T follicular helper cell (primary cell): ENCODE data around the gene LMX1B.
"Not testable (repeated sequence)": the region's sequence is repeated elsewhere in the genome, so short reads cannot be mapped to it uniquely, and the experiment has no call there.

Source experiments
- DNase-seq: peaks from one replicate; pipeline ENCODE4 v3.0.0-alpha.2; 2020; ENCODE audit warnings: low read depth
- total RNA-seq, 2 experiments: gene quantifications; one replicate each; lab custom pipeline; 2026; lab: John Stamatoyannopoulos, UW

The LMX1B gene
- 0 to 0.06 reads per million in 2 experiments for total RNA-seq

- DNase-seq = no peak
Observed at GRCh38 chr9:126613651-126614050, at the start of gene LMX1B. Gene LMX1B, plus strand, starts transcription at chr9:126613928. Its CDS starts 522 bp downstream, at chr9:126614450.

DNA sequence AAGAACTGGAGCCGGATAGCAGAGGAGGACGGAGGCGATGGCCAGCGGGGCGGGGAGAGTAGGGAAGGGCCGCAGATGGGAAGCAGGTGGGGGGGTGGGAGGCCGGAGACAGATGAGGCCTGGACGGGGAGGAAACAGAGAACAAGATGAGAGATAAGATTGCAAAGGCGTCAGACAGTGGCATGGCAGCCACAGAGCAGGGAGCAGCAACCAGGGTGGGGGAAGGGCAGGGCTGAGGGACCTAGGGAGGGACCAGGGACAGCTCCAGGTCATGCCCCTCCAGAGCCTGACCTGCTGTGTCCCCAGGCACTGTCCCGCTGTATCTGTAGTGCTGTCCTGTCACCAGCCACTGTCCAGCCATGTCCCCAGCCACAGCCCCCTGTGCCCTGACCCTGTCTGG is 49.6 kb upstream of the LMX1B start:
- DNase-seq = no peak

- DNase-seq = no peak
Observed at GRCh38 chr9:126564716-126565115, 49.0 kb upstream of the LMX1B start.

DNA sequence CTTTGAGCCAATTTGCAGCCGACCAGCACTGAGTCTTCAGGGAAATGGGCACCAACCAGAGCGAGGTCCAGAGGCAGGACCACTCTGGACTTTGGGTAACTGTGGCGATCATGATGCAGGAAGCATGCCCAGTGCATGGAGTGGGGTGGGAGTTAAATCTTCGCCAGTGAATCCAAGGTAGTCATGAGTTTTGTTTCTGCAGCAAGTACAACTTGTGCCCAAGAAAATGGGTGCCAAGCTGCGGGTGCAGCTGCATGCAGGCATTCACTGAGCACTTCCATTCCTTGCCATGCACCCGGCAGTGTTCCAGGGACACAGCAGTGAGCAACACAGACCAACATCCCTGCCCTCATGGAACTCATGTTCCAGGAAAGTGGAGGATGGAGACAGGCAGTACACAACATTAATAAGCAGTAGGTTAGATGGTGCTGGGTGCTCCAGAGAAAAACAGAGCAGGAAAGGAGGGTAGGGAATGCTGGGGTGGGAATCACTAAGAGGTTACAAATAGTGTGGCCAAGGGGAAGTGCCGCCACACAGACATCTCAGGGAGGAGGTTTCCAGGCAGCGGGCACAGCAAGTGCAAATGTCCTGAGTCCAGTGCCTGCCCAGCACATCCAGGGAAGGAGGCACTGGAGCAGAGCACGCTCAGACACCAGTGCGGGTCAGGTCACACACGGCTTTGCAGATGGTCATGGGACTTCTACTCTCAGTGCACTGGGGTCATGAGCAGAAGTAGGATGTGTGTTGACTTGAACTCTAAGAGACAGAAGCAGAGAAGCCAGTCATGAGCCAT is 48.2 kb upstream of the LMX1B start:
- DNase-seq = no peak

DNA sequence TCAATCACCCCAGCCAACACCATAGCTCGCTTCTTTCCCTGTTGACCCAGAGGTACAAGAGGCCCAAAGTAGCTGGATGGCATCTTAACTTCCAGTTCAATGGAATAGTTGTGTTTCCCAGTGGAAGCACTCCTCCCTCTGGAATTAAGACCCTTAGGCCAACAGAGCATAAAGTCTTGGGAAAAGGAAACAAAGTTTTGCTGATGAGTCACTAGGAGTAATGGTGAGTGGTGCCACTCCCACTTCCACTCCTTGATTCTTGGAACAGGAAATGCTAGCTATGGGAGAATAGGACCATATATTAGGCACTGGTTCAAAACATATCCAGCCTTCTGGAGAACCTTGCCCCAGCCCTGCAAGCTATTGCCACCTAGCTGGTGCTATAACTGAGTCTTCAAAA is 44.7 kb upstream of the LMX1B start:
- DNase-seq = no peak

- no peak for DNase-seq
Observed at GRCh38 chr9:126578029-126578428, 35.7 kb upstream of the LMX1B start.

- not testable (repeated sequence) for DNase-seq
Observed at GRCh38 chr9:126580319-126580718, 33.4 kb upstream of the LMX1B start.

- DNase-seq = no peak
Observed at GRCh38 chr9:126581893-126582292, 31.8 kb upstream of the LMX1B start.

- no peak for DNase-seq
Observed at GRCh38 chr9:126582427-126582826, 31.3 kb upstream of the LMX1B start.

- DNase-seq = no peak
Observed at GRCh38 chr9:126583144-126583760, 30.5 kb upstream of the LMX1B start.

GRCh38 chr9:126584611-126585010 is 29.1 kb upstream of the LMX1B start:
- no peak for DNase-seq

DNA sequence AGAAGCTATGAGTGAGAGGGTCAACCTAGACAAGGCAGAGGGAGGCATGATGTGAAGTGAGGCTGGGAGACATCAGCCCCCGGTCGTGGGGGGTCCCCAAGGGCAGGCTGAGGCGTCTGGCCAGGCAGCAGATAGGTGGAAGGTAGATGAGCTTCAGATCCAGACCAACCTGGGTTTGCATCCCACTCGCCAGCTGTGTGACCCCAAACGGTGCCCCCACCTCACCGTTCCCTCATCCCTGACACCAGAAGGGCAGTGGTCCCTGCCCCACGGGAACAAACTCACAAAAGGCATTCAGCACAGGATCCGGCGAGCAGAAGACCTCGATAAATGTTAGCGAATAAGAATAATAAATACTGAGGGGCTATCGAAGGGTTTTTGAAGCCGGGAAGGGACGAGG is 27.5 kb upstream of the LMX1B start:
- no peak for DNase-seq

- DNase-seq = no peak
Observed at GRCh38 chr9:126587187-126588185, 26.2 kb upstream of the LMX1B start.

- DNase-seq = no peak
Observed at GRCh38 chr9:126588491-126589168, 25.1 kb upstream of the LMX1B start.

- DNase-seq = no peak
Observed at GRCh38 chr9:126589349-126589748, 24.4 kb upstream of the LMX1B start.

GRCh38 chr9:126591083-126591482 is 22.6 kb upstream of the LMX1B start:
- no peak for DNase-seq

DNA sequence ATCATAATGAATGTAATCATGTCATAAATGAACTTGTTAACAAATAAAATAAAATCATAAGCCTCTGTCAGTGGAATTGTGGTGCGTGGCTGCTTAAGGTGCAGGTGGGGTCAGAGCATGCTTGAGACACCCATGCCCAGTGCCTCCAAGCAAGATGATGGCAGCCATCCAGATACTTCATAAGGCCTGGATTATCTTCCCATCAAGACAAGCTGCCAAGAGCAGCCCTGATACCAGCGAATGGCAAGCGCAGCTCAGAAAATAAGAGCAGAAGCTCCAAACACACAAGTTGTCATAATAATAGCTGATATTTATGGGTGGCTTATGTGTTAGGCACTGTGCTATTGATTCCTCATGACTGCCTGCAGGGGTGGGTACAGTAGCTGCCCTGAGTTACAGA is 21.8 kb upstream of the LMX1B start:
- DNase-seq = no peak

DNA sequence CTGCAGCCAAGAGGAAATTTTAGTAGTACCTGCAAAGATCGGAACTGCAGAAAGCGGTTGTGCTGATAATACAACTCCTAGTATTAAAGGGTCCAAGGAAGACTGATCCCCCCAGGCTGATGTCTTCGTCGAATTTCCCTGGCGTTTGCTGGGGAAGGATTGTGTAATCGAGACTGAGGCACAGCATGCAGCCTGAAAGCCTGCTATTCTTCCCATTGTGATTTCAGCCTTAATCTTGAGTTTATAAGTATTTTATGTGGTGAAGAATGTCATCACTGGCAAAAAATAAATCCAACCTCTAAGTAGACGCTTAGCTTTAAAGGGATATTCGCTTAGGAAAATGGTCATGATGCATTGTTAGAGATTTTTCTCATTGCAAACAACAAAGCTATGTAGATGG is 21.3 kb upstream of the LMX1B start:
- DNase-seq = no peak

DNA sequence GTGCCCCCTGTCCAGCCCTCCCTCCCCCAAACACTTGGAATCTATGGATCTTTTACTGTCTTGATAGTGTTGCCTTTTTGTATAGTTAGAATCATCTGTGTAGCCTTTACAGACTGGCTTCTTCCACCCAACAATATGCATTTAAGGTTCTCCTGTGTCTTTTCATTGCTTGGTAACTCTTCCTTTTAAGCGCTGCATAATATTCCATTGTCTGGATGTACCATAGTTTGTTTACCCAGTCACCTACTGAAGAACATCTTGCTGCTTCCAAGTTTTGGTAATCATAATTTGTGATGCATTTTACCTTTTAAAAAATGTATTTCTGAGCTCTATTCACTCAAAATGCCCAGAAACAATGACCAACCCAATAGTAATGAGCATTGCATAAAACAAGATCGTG is 17.7 kb upstream of the LMX1B start:
- DNase-seq = no peak

DNA sequence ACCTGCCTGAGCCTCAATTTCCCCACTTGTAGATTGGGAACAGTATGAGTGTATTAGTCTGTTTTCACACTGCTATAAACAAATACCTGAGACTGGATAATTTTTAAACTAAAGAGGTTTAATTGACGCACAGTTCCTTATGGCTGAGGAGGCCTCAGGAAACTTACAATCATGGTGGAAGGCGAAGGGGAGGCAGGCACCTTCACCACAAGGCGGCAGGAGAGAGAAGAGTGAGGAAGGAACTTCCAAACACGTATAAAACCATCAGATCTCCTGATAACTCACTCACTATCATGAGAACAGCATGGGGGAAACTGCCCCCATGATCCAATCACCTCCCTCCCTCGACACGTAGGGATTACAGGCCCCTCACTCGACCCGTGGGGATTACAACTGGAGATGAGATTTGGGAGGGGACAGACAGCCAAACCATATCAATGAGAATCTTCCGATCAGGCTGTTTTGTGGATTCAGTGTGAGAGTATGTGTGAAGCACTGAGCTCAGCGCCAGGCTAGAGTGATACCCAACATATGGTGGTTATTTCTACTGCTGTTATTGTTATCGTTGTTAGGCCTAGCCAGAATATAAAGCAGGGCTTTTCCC is 14.6 kb upstream of the LMX1B start:
- DNase-seq = no peak
